Measurements from ENCODE around the gene LRCOL1. TPM values are rescaled to one million over a fixed set of nuclear protein-coding genes. Genes with fewer than 3 reads are reported as not detected.
A peak's percentile ranks its signal among the peaks of the same experiment; 100 is the strongest.

Gene LRCOL1
- total and polyA plus RNA-seq, 2 of the 13 experiments (the other 11 are each of a cell fraction or from before 2014, with no cell fraction given): not detected

DNA sequence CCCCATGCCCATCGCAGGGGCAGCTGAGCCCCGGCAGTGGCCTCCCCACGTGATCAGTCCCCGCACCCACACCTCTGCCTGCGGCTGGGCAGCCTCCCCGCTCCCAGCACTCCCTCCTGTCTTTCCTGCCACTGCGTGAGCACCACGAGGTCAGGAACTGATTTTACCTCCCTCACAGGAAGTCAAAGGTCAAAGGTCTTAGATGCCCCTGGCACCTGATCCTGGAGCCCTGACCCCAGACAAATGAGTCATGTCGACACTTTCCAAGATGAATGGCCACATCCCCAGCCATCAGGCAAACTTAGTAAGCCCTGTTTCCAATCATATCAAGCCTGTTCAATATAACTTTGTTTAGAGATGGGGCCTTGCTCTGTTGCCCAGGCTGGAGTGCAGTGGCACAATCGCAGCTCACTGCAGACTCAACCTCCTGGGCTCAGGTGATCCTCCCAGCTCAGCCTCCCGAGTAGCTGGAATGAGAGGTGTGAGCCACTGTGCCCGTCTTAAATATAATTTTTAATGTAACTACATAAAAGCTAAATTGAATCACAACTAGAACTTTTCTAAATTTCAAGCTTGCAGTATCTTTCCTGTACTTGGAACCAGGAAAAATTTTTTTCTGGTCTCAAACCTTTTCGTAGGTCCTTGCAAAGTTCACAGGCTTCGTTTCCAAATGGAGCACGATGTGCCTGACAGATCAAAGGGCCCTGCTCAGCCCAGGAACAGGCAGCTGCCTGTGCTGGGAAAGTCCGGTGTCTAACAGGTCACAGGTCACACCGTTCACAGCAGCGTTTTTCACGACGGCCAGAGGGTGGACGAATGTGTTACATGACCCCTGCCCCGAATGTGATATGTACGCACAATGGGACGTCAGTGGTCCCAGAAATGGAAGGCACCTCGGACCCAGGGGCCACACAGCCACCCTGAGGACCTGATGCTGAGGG is 1.9 kb downstream of the LRCOL1 start (continued):
- TF ChIP-seq YEATS2 (CRISPR knock-in tag; IDR thresholded peaks at IDR 0.05; ENCODE audit: borderline replicate concordance) (no peak), SALL1 (CRISPR knock-in tag; IDR thresholded peaks at IDR 0.05) (peak; percentile 89), SAFB2 (CRISPR knock-in tag; IDR thresholded peaks at IDR 0.05; ENCODE audit: borderline replicate concordance, low read depth) (no peak), ZFP36 (IDR thresholded peaks at IDR 0.05; ENCODE audit: borderline replicate concordance, low read depth, low read length, partially characterized antibody) (no peak), ZNF550 (CRISPR knock-in tag; IDR thresholded peaks at IDR 0.05; ENCODE audit: borderline replicate concordance) (no peak), BRCA1 (CRISPR knock-in tag; IDR thresholded peaks at IDR 0.05) (0 out of 2 replicates have a peak, but pooled peaks have one; percentile 38), NFYC (CRISPR knock-in tag; IDR thresholded peaks at IDR 0.05) (no peak), ZNF616 (CRISPR knock-in tag; IDR thresholded peaks at IDR 0.05; ENCODE audit: low read depth) (0 out of 2 replicates have a peak, but pooled peaks have one; percentile 63), RXRB (CRISPR knock-in tag; IDR thresholded peaks at IDR 0.05; ENCODE audit: borderline replicate concordance) (peak; percentile 90), ZSCAN25 (CRISPR knock-in tag; IDR thresholded peaks at IDR 0.05) (peak; percentile 82; the same call in 1 of the 2 replicates), ZNF816 (CRISPR knock-in tag; IDR thresholded peaks at IDR 0.05; ENCODE audit: borderline replicate concordance) (peak; percentile 72; the same call in 1 of the 2 replicates), ZBTB38 (CRISPR knock-in tag; IDR thresholded peaks at IDR 0.05) (peak; percentile 77), DNMT3B (CRISPR knock-in tag; conservative IDR thresholded peaks at IDR 0.05) (no peak)
- TF ChIP-seq, protein P1, sequence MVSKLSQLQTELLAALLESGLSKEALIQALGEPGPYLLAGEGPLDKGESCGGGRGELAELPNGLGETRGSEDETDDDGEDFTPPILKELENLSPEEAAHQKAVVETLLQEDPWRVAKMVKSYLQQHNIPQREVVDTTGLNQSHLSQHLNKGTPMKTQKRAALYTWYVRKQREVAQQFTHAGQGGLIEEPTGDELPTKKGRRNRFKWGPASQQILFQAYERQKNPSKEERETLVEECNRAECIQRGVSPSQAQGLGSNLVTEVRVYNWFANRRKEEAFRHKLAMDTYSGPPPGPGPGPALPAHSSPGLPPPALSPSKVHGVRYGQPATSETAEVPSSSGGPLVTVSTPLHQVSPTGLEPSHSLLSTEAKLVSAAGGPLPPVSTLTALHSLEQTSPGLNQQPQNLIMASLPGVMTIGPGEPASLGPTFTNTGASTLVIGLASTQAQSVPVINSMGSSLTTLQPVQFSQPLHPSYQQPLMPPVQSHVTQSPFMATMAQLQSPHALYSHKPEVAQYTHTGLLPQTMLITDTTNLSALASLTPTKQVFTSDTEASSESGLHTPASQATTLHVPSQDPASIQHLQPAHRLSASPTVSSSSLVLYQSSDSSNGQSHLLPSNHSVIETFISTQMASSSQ (IDR thresholded peaks at IDR 0.05; ENCODE audit: low read depth): no peak
- TF ChIP-seq, protein P1 (CRISPR knock-in tag; IDR thresholded peaks at IDR 0.05; ENCODE audit: borderline replicate concordance): 0 out of 2 replicates have a peak, but pooled peaks have one; percentile 17
- TF ChIP-seq, protein P2, sequence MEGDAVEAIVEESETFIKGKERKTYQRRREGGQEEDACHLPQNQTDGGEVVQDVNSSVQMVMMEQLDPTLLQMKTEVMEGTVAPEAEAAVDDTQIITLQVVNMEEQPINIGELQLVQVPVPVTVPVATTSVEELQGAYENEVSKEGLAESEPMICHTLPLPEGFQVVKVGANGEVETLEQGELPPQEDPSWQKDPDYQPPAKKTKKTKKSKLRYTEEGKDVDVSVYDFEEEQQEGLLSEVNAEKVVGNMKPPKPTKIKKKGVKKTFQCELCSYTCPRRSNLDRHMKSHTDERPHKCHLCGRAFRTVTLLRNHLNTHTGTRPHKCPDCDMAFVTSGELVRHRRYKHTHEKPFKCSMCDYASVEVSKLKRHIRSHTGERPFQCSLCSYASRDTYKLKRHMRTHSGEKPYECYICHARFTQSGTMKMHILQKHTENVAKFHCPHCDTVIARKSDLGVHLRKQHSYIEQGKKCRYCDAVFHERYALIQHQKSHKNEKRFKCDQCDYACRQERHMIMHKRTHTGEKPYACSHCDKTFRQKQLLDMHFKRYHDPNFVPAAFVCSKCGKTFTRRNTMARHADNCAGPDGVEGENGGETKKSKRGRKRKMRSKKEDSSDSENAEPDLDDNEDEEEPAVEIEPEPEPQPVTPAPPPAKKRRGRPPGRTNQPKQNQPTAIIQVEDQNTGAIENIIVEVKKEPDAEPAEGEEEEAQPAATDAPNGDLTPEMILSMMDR (CRISPR knock-in tag; IDR thresholded peaks at IDR 0.05): peak; percentile 9; the same call in 1 of the 2 replicates
- TF ChIP-seq, protein P3, sequence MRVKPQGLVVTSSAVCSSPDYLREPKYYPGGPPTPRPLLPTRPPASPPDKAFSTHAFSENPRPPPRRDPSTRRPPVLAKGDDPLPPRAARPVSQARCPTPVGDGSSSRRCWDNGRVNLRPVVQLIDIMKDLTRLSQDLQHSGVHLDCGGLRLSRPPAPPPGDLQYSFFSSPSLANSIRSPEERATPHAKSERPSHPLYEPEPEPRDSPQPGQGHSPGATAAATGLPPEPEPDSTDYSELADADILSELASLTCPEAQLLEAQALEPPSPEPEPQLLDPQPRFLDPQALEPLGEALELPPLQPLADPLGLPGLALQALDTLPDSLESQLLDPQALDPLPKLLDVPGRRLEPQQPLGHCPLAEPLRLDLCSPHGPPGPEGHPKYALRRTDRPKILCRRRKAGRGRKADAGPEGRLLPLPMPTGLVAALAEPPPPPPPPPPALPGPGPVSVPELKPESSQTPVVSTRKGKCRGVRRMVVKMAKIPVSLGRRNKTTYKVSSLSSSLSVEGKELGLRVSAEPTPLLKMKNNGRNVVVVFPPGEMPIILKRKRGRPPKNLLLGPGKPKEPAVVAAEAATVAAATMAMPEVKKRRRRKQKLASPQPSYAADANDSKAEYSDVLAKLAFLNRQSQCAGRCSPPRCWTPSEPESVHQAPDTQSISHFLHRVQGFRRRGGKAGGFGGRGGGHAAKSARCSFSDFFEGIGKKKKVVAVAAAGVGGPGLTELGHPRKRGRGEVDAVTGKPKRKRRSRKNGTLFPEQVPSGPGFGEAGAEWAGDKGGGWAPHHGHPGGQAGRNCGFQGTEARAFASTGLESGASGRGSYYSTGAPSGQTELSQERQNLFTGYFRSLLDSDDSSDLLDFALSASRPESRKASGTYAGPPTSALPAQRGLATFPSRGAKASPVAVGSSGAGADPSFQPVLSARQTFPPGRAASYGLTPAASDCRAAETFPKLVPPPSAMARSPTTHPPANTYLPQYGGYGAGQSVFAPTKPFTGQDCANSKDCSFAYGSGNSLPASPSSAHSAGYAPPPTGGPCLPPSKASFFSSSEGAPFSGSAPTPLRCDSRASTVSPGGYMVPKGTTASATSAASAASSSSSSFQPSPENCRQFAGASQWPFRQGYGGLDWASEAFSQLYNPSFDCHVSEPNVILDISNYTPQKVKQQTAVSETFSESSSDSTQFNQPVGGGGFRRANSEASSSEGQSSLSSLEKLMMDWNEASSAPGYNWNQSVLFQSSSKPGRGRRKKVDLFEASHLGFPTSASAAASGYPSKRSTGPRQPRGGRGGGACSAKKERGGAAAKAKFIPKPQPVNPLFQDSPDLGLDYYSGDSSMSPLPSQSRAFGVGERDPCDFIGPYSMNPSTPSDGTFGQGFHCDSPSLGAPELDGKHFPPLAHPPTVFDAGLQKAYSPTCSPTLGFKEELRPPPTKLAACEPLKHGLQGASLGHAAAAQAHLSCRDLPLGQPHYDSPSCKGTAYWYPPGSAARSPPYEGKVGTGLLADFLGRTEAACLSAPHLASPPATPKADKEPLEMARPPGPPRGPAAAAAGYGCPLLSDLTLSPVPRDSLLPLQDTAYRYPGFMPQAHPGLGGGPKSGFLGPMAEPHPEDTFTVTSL (CRISPR knock-in tag; IDR thresholded peaks at IDR 0.05; ENCODE audit: borderline replicate concordance): peak; percentile 85

Measured in HepG2 (cell line).